Rectal smooth muscle tissue (tissue), 1 donor: ENCODE measurements around the gene VPS18.
"Not testable (repeated sequence)": the region's sequence is repeated elsewhere in the genome, so short reads cannot be mapped to it uniquely, and the experiment has no call there.

Source experiments
- H3K27ac ChIP-seq: one replicate; pipeline ENCODE4 v1.7.0; 2013; ENCODE audit warnings: low read depth, low read length, inconsistent platforms
- H3K27me3 ChIP-seq: one replicate; pipeline ENCODE4 v1.7.0; 2013; ENCODE audit warnings: low read length; ENCODE audit not compliant: control insufficient read depth, insufficient read depth
- H3K36me3 ChIP-seq: one replicate; pipeline ENCODE4 v1.7.0; 2013; ENCODE audit warnings: low read length; ENCODE audit not compliant: control insufficient read depth, insufficient read depth
- H3K4me1 ChIP-seq: one replicate; pipeline ENCODE4 v1.7.0; 2013; ENCODE audit warnings: low read length; ENCODE audit not compliant: control insufficient read depth, insufficient read depth
- H3K4me3 ChIP-seq: one replicate; pipeline ENCODE4 v1.7.0; 2013; ENCODE audit warnings: low read length
- H3K9ac ChIP-seq: one replicate; pipeline ENCODE4 v1.7.0; 2013; ENCODE audit warnings: low read length

Gene VPS18

DNA sequence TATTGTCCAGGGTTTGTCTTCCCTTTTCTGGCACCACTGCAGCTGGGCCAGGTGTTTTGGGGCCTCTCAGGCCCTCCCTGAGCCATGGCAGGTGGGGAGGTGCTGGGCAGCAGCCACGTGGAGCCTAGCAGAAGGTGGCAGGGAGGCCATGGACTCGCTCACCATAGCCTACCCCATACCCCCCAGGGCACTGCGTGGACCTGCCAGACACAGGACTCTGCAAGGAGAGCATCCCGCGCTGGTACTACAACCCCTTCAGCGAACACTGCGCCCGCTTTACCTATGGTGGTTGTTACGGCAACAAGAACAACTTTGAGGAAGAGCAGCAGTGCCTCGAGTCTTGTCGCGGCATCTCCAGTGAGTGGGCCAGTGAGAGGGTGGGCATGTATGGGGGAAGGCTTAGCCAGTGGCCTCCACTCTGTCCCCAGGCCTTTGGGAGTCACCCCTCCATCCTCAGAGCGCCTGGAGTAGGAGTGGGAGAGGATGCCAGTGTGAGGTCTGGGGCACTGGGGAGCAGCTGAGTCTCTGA, 38.5 kb upstream of the VPS18 start:
- Histone ChIP-seq H3K27me3 (no peaks in the 10 kb centered on the region), H3K4me1 (no peaks in the 10 kb centered on the region), H3K36me3 (no peaks in the 10 kb centered on the region), H3K27ac (no peak overlapping the region), H3K9ac (no peak overlapping the region), H3K4me3 (no peak overlapping the region)

DNA sequence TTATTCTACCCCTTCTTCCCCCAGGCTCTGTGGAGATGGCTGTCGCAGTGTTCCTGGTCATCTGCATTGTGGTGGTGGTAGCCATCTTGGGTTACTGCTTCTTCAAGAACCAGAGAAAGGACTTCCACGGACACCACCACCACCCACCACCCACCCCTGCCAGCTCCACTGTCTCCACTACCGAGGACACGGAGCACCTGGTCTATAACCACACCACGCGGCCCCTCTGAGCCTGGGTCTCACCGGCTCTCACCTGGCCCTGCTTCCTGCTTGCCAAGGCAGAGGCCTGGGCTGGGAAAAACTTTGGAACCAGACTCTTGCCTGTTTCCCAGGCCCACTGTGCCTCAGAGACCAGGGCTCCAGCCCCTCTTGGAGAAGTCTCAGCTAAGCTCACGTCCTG, 37.5 kb upstream of the VPS18 start:
- Histone ChIP-seq H3K27me3 (no peaks in the 10 kb centered on the region), H3K36me3 (no peaks in the 10 kb centered on the region), H3K4me1 (no peaks in the 10 kb centered on the region), H3K9ac (no peak overlapping the region), H3K4me3 (no peak overlapping the region), H3K27ac (no peak overlapping the region)

DNA sequence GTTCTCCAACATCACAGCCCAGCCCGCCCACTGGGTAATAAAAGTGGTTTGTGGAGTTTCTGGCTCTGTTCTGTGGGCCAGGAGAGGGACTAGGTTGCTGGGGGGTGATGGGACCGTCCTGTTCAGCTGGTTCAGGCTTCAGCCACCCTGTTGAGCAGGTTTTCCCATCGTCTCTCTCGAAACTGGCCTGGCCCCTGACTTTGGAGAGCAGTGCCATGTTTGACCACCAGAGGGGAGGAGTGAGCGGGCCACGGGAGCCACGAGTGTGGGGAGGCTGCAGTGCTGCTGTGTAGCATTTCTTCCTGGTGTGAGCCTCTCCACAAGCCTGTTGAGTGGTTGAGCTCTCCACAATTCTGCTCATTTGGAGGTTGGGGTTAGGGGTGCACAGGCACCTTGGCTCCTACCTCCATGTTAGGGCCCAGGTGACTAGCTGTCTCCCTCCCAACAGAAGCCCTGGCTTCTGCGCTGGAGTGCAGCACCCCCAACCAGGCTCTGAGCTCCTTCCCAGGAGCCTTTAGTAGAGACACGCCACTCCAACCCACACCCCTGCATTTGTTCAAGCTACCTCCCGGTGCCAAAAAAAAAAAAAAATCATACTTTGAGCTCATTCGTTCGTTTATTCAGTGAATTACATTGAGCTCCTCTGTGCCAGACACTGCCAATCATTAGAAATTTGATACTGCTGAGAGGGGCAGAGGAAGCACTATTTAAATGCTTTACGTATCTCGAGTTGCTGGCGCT, 36.5 kb upstream of the VPS18 start:
- Histone ChIP-seq H3K4me3 (no peak overlapping the region), H3K4me1 (no peaks in the 10 kb centered on the region), H3K9ac (no peak overlapping the region), H3K27me3 (no peaks in the 10 kb centered on the region), H3K36me3 (no peaks in the 10 kb centered on the region), H3K27ac (no peak overlapping the region)

DNA sequence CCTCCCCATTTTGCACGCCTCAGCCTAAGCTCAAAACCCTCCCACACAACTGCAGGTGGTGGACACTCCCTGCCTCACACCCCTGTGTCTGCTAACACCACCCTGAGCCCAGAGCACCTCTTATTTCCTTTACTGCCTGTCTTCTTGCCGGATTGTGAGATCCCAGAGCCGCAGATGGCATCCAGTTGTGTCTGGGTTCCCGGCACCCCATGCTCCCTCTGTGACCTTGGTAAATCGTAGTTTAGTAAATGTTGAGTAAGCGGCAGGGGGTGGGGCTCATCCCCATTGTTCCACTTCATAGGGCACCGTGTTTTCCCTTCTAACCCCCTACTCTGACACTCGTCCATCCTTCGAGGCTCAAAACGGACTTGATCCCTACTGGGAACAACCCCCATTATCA, 35.5 kb upstream of the VPS18 start:
- H3K36me3 ChIP-seq: no peaks in the 10 kb centered on the region
- no peaks in the 10 kb centered on the region for H3K4me1 ChIP-seq
- H3K9ac ChIP-seq: no peak overlapping the region
- H3K27ac ChIP-seq: no peak overlapping the region
- no peak overlapping the region for H3K4me3 ChIP-seq
- H3K27me3 ChIP-seq: no peaks in the 10 kb centered on the region

DNA sequence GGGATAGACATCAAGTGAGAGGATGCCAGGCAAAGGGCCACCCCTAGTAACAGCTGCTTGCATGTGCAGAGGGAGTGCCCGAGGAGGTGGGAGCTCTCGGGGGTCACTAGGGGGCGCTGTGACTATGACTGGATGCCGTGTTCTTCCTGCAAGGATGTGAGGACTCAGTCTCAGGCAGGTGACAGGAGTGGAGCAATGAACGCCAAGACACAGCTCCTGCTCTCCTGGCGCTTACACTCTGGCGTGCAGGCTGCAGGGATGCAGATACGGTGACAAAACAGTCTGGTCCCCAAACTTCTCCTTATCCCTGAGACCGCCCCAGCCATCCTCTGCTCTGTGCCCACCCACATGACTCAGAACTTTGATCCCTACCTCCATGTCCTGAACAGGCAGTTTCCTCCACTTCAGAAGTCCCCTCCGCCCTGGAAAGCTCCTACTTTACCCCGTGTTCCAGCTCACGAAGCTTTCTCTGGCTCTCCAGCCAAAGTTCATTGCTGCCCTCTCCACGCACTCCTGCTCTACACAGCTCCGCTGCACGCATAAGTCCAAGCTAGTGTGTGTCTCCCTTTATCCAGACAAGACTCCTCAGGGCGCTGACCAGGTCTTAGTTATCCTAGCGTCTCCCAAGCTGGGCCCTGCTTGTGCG, 34.9 kb upstream of the VPS18 start:
- Histone ChIP-seq H3K4me3 (no peak overlapping the region), H3K9ac (no peak overlapping the region), H3K27me3 (no peaks in the 10 kb centered on the region), H3K4me1 (no peaks in the 10 kb centered on the region), H3K27ac (no peak overlapping the region), H3K36me3 (no peaks in the 10 kb centered on the region)

DNA sequence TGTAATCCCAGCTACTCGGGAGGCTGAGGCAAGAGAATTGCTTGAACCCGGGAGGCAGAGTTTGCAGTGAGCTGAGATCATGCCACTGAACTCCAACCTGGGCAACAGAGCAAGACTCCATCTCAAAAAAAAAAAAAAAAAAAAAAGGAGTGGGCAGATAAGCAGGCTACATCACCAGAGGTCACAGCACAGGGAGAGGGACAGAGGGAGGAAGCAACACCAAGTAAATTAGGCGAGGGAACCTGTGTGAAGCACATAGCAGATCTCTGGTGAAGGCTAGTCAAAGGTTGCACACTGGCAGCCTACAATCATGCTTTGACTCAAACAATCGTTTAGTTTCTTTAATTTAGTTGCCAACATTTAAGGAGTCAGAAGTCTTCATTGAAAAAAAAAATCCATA, 33.1 kb upstream of the VPS18 start:
- H3K27me3 ChIP-seq, H3K4me3 ChIP-seq, H3K36me3 ChIP-seq, H3K4me1 ChIP-seq, H3K9ac ChIP-seq, H3K27ac ChIP-seq: not testable (repeated sequence)

DNA sequence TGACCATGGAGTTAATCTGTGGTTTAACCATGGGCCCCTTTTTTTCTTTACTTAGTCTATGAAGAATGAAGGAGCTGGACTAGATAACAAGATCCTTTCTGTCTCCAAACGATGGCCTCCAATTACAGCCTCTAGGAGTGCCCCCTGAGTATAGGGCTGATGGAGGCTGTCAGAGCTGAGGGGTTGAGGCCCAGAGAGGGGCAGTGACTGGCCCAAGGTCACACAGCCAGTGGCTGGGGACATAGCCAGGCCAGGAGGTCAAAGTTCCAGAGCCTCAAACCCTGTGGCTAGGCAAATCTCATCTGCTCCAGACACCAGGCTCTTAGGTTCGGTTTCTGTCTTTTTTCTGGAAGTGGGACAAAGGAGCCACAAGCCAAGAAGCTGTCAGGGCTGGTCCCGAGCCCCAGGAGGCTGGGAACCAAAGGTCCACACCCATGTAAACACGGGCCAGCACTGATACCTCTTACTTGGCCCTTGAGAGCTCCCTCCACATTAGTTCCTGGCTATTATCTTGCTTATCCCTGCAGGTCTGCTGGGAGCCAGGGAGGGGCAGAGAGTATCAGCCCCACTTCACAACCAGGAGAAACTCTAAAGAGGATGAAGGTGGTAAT, 30.5 kb upstream of the VPS18 start:
- no peaks in the 10 kb centered on the region for H3K27me3 ChIP-seq
- no peaks in the 10 kb centered on the region for H3K4me1 ChIP-seq
- H3K36me3 ChIP-seq: no peaks in the 10 kb centered on the region
- H3K27ac ChIP-seq: no peak overlapping the region
- no peak overlapping the region for H3K4me3 ChIP-seq
- H3K9ac ChIP-seq: no peak overlapping the region

DNA sequence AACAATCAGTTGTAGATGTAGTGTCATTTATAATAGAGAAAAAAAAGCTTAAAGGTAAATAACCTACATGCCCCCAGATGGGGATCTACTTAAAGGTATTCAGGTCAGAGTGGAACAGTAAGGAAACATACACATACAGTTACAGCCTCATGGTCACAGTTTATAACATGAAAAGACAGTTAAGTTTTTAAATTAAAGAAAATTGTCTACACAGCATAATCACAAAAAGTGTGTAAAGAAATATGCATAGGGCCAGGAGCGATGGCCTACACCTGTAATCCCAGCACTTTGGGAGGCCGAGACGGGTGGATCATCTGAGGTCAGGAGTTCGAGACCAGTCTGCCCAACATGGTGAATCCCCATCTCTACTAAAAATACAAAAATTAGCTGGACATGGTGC, 27.1 kb upstream of the VPS18 start:
- Histone ChIP-seq H3K4me1 (no peaks in the 10 kb centered on the region), H3K36me3 (no peaks in the 10 kb centered on the region), H3K9ac (no peak overlapping the region), H3K27ac (no peak overlapping the region), H3K27me3 (no peaks in the 10 kb centered on the region), H3K4me3 (no peak overlapping the region)

DNA sequence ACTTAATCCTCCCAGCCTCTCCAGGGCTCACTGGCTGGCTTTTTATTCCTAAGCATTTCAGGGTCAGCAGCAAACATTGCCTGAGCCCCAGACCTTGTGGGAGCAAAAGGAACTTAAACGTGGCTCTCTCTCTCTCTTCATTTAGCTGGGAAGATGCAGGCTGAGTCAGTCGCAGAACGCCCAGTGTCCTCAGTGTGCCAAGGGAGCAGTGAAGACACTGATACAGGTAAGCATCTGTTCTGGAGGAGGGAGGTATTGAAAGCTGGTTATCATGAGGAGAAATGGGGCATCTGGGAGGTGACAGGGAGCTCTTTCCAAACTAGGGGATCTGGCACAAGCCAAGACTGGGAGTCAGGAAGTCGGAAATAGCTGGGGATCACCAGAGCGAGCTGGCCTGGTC, 24.6 kb upstream of the VPS18 start:
- no peaks in the 10 kb centered on the region for H3K27me3 ChIP-seq
- no peaks in the 10 kb centered on the region for H3K36me3 ChIP-seq
- no peaks in the 10 kb centered on the region for H3K4me1 ChIP-seq
- H3K4me3 ChIP-seq: no peak overlapping the region
- no peak overlapping the region for H3K9ac ChIP-seq
- H3K27ac ChIP-seq: no peak overlapping the region

DNA sequence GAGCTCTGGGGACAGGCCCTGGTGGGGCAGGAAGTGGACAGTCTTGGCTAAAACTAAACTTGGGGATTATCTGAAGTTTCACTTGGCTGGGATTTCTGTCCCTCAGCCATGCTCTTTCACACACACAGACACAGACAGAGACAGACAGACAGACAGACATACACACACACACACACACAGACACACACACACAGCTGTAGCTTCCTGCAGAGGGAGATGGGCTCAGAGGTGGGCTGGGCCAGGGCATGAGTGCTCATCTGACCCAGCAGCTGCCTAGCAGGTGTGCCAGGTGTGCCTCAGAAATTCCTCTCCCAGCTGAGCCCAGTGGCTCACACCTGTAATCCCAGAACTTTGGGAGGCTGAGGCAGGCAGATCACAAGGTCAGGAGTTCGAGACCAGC, 23.5 kb upstream of the VPS18 start:
- H3K9ac ChIP-seq: no peak overlapping the region

DNA sequence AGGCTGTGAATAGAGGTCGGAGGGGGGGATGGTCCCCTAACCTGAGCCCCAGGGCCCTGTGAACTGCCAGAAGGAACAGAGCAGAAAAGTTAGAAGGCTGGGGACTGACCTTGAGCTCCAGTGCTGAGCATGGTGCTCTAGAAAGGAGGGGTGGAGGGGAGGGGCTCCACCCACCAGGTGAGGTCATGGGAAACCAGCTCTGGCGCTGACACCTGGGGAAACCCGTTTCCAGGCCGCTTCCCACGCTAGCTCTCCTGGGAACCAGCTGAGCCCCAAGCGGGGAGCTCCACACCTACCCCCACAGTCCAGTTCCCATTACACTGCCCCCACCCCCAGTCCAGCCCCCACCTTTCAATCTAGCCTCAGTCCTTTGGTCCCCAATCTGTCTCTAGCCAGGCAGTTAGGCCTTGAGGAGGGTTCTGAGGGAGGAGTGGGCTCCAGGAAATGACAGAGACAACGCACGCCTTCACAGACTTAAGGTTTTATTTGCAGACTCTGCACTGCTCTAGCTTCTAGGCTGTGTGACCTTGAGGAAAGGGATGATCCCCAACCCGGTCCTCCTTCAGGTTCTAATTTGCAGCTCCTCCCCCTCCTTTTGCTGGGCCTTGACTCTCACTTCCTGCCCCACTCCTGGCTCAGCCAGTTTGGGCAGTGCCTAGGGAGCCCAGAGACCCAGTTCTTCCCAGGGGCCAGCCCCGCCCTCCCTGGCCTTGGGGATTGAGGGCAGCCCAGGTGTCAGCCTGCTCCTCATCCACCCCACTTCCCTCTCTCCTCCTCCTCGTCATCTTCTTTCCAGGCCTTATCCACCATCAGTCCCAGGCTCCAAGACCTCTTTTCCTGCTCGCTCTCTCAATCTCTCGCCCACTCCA, 22.3 kb upstream of the VPS18 start:
- no peaks in the 10 kb centered on the region for H3K36me3 ChIP-seq
- H3K9ac ChIP-seq: no peak overlapping the region
- H3K4me1 ChIP-seq: no peaks in the 10 kb centered on the region
- no peak overlapping the region for H3K4me3 ChIP-seq
- no peaks in the 10 kb centered on the region for H3K27me3 ChIP-seq
- no peak overlapping the region for H3K27ac ChIP-seq

More for the DNA sequence above, 23.5 kb upstream of the VPS18 start:
- Histone ChIP-seq H3K4me1 (no peaks in the 10 kb centered on the region), H3K4me3 (no peak overlapping the region), H3K27ac (no peak overlapping the region), H3K27me3 (no peaks in the 10 kb centered on the region), H3K36me3 (no peaks in the 10 kb centered on the region)
